K562 (cell line): ENCODE measurements around the gene TNIK. TPM values are rescaled to one million over a fixed set of nuclear protein-coding genes. Genes with fewer than 3 reads are reported as not detected.
A peak's percentile ranks its signal among the peaks of the same experiment; 100 is the strongest.

Source experiments
- ATF7 ChIP-seq: fragments of 450-650 bp; IDR thresholded peaks from 2 replicates; pipeline ENCODE4 v1.7.1; 2014; ENCODE audit warnings: mild to moderate bottlenecking, moderate library complexity
- BACH1 ChIP-seq: fragments of 200-800 bp; sonication (Bioruptor generic); IDR thresholded peaks from 2 replicates; pipeline ENCODE4 v1.6.1; 2016; ENCODE audit warnings: missing genetic modification characterization, missing compliant biosample characterization
- CAMTA2 ChIP-seq: fragments of 250-450 bp; sonication (Bioruptor Pico); conservative IDR thresholded peaks from 2 replicates; pipeline ENCODE4 v1.5.1; 2022
- CBX8 ChIP-seq: fragments of 200-600 bp; sonication (generic); IDR thresholded peaks from 2 replicates; pipeline ENCODE4 v1.6.1; 2012; ENCODE audit warnings: borderline replicate concordance, mixed run types, low read depth, mild to moderate bottlenecking, moderate library complexity, mixed read lengths, low read length, control low read depth, inconsistent platforms; ENCODE audit not compliant: poor library complexity, severe bottlenecking; ENCODE audit errors: extremely low read depth
- ESRRA ChIP-seq: fragments of 450-650 bp; IDR thresholded peaks from 2 replicates; pipeline ENCODE4 v1.6.1; 2014; ENCODE audit warnings: low read depth, mild to moderate bottlenecking, moderate library complexity, borderline replicate concordance
- ETV1 ChIP-seq: fragments of 450-650 bp; conservative IDR thresholded peaks from 2 replicates; pipeline ENCODE4 v1.6.1; 2016; ENCODE audit warnings: missing genetic modification characterization, control low read depth, low read depth, missing compliant biosample characterization
- FOS ChIP-seq: IDR thresholded peaks from 3 replicates; pipeline ENCODE4 v1.6.1; 2011; ENCODE audit not compliant: insufficient read length; ENCODE audit errors: extremely low read depth
- GABPA ChIP-seq: fragments of 200-800 bp; sonication (Bioruptor generic); conservative IDR thresholded peaks from 2 replicates; pipeline ENCODE4 v1.6.1; 2016; ENCODE audit warnings: low read depth, missing genetic modification characterization, missing compliant biosample characterization
- HDAC1 ChIP-seq, 2 experiments: fragments of 450-650 bp; IDR thresholded peaks; 2 replicates each; pipeline ENCODE4 v1.6.1; 2016 to 2017; ENCODE audit warnings: inconsistent platforms in 1 of 2, mild to moderate bottlenecking in 1 of 2, moderate library complexity in 1 of 2
- MEIS2 ChIP-seq: fragments of 450-650 bp; IDR thresholded peaks from 2 replicates; pipeline ENCODE4 v1.6.1; 2014; ENCODE audit warnings: mild to moderate bottlenecking; ENCODE audit not compliant: partially characterized antibody
- NFIX ChIP-seq: fragments of 250-450 bp; sonication (Bioruptor Pico); IDR thresholded peaks from 2 replicates; pipeline ENCODE4 v1.4.0; 2020; ENCODE audit warnings: low read depth, mild to moderate bottlenecking, moderate library complexity
- NFRKB ChIP-seq: fragments of 450-650 bp; IDR thresholded peaks from 2 replicates; pipeline ENCODE4 v1.6.1; 2016; ENCODE audit warnings: low read depth
- PRMT5 ChIP-seq: sonication (generic); formaldehyde crosslinking; IDR thresholded peaks from 2 replicates; pipeline ENCODE4 v1.5.0; 2020; ENCODE audit warnings: missing genetic modification reagents
- RBM15 ChIP-seq: fragments of 200-400 bp; formaldehyde crosslinking; IDR thresholded peaks from 2 replicates; pipeline ENCODE4 v1.6.1; 2018; ENCODE audit warnings: mild to moderate bottlenecking, low read length, moderate library complexity; ENCODE audit not compliant: insufficient read depth
- RUNX1 ChIP-seq: sonication (generic); IDR thresholded peaks from 2 replicates; pipeline ENCODE4 v1.6.1; 2016; ENCODE audit warnings: antibody characterized with exemption, low read depth
- SMC3 ChIP-seq: conservative IDR thresholded peaks from 2 replicates; pipeline ENCODE4 v1.6.1; 2011; ENCODE audit warnings: low read depth, low read length, improper control_type of control experiment; ENCODE audit not compliant: insufficient read depth
- STAT5A ChIP-seq: IDR thresholded peaks from 2 replicates; pipeline ENCODE4 v1.6.1; 2012; ENCODE audit warnings: low read length, inconsistent platforms, borderline replicate concordance
- STAT5B ChIP-seq: fragments of 250-450 bp; sonication (Bioruptor Pico); IDR thresholded peaks from 2 replicates; pipeline ENCODE4 v1.8.0; 2021; ENCODE audit warnings: mild to moderate bottlenecking, inconsistent platforms
- ZNF253 ChIP-seq: fragments of 250-450 bp; sonication (Bioruptor Pico); conservative IDR thresholded peaks from 2 replicates; pipeline ENCODE4 v1.6.1; 2021; ENCODE audit warnings: mild to moderate bottlenecking
- ZNF77 ChIP-seq: fragments of 250-450 bp; sonication (Bioruptor Pico); IDR thresholded peaks from 2 replicates; pipeline ENCODE4 v1.5.0; 2020
- ZSCAN32 ChIP-seq: fragments of 450-650 bp; formaldehyde crosslinking; IDR thresholded peaks from 2 replicates; pipeline ENCODE4 v1.4.0; 2020; ENCODE audit warnings: mild to moderate bottlenecking, moderate library complexity
- polyA plus RNA-seq, 8 experiments: library from polyadenylated mRNA; depleted of rRNA in 4 of 8; stranded (reverse) in 5 of 8; unstranded in 3 of 8; fragments of >200 nt; fragmentation: Nextera tagmentation in 2 of 8; fragmentation: Illumina TruSeq in 1 of 8; extraction: Ambion mirVana in 2 of 8; extraction: Trizol in 1 of 8; gene quantifications; 2 replicates each; pipeline versions ENCODE4 v1.2.1 to v1.2.3, GENCODE V29; 2011 to 2014; ENCODE audit warnings: inconsistent platforms in 1 of 8, missing spikeins in 1 of 8
- total RNA-seq, 7 experiments: library from RNA; depleted of rRNA in 6 of 7; stranded (reverse); fragments of >200 nt in 6 of 7; fragmentation: Illumina TruSeq in 2 of 7; extraction: Trizol in 2 of 7; gene quantifications; 2 replicates each; pipeline versions ENCODE4 v1.2.1 to v1.2.3, GENCODE V29; 2011 to 2021; ENCODE audit warnings: low replicate concordance in 1 of 7
- TF ChIP-seq, protein P1 (sequence below), 2 experiments: fragments of 450-650 bp; IDR thresholded peaks; 2 replicates each; pipeline ENCODE4 v1.6.1; 2018; ENCODE audit warnings: mild to moderate bottlenecking in 2 of 2, low read depth in 1 of 2; ENCODE audit not compliant: partially characterized antibody in 2 of 2
- TF ChIP-seq, protein P2 (sequence below): fragments of 450-650 bp; IDR thresholded peaks from 2 replicates; pipeline ENCODE4 v1.6.1; 2016; ENCODE audit warnings: antibody characterized with exemption
- TF ChIP-seq, protein P3 (sequence below): fragments of 450-650 bp; conservative IDR thresholded peaks from 2 replicates; pipeline ENCODE4 v1.6.1; 2016; ENCODE audit warnings: missing genetic modification characterization, low read depth, mild to moderate bottlenecking, missing compliant biosample characterization, moderate library complexity

TNIK gene
- total and polyA plus RNA-seq, 9 of the 15 experiments (the other 6 are each of a cell fraction or from before 2014, with no cell fraction given): 6.6 to 39.0 (median 24.7) TPM

DNA sequence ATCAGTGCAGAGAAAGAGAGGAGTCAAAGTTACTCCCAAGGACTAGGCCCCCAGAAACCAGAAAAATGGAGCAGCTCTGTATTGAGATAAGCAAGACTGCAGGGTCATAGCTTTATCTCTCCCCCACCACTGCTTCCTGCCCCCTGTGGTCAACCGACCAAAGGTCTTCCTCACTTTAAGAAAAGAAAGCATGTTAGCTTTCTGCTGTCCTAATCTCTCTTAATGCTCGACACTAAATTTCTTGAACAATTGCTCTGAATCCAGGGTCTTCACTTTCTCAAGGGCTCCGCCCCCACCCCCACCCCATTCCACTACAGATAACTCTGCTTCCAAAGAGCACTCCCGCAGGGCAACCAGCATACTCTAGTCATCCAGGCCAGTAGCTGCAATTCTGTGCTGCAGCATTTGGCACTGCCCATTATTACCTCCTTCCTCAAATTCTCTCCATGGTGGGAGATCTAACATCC is 31.9 kb downstream of the TNIK start (continued):
- TF ChIP-seq, protein P1, sequence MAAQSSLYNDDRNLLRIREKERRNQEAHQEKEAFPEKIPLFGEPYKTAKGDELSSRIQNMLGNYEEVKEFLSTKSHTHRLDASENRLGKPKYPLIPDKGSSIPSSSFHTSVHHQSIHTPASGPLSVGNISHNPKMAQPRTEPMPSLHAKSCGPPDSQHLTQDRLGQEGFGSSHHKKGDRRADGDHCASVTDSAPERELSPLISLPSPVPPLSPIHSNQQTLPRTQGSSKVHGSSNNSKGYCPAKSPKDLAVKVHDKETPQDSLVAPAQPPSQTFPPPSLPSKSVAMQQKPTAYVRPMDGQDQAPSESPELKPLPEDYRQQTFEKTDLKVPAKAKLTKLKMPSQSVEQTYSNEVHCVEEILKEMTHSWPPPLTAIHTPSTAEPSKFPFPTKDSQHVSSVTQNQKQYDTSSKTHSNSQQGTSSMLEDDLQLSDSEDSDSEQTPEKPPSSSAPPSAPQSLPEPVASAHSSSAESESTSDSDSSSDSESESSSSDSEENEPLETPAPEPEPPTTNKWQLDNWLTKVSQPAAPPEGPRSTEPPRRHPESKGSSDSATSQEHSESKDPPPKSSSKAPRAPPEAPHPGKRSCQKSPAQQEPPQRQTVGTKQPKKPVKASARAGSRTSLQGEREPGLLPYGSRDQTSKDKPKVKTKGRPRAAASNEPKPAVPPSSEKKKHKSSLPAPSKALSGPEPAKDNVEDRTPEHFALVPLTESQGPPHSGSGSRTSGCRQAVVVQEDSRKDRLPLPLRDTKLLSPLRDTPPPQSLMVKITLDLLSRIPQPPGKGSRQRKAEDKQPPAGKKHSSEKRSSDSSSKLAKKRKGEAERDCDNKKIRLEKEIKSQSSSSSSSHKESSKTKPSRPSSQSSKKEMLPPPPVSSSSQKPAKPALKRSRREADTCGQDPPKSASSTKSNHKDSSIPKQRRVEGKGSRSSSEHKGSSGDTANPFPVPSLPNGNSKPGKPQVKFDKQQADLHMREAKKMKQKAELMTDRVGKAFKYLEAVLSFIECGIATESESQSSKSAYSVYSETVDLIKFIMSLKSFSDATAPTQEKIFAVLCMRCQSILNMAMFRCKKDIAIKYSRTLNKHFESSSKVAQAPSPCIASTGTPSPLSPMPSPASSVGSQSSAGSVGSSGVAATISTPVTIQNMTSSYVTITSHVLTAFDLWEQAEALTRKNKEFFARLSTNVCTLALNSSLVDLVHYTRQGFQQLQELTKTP (IDR thresholded peaks at IDR 0.05; ENCODE audit: low read depth in 1 of 2, partially characterized antibody in 2 of 2): peak in 1 of 2 experiments; percentile 55
- TF ChIP-seq NFIX (no peak), RBM15 (no peak), ESRRA (peak; percentile 94; the same call in 1 of the 2 replicates), PRMT5 (no peak), STAT5A (peak; percentile 72), GABPA (tag) (peak; percentile 54; the same call in 1 of the 2 replicates), ZNF253 (CRISPR knock-in tag) (no peak), FOS (no peak), ATF7 (peak; percentile 60), MEIS2 (no peak), ETV1 (peak; percentile 95), NFRKB (no peak), ZSCAN32 (no peak), HDAC1 (IDR thresholded peaks at IDR 0.05) (peak in 1 of 2 experiments; percentile 68; a peak in 2 of 4 replicates), RUNX1 (0 out of 2 replicates have a peak, but pooled peaks have one; percentile 46), SMC3 (0 out of 2 replicates have a peak, but pooled peaks have one; percentile 20), CAMTA2 (CRISPR knock-in tag) (no peak), ZNF77 (CRISPR knock-in tag) (no peak), BACH1 (no peak), STAT5B (CRISPR knock-in tag) (no peak), CBX8 (no peak)
- TF ChIP-seq, protein P2, sequence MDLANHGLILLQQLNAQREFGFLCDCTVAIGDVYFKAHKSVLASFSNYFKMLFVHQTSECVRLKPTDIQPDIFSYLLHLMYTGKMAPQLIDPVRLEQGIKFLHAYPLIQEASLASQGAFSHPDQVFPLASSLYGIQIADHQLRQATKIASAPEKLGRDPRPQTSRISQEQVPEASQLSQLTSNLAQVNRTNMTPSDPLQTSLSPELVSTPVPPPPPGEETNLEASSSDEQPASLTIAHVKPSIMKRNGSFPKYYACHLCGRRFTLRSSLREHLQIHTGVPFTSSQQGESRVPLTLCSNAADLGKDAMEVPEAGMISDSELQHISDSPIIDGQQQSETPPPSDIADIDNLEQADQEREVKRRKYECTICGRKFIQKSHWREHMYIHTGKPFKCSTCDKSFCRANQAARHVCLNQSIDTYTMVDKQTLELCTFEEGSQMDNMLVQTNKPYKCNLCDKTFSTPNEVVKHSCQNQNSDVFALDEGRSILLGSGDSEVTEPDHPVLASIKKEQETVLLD: peak; percentile 72; the same call in 1 of the 2 replicates
- TF ChIP-seq, protein P3, sequence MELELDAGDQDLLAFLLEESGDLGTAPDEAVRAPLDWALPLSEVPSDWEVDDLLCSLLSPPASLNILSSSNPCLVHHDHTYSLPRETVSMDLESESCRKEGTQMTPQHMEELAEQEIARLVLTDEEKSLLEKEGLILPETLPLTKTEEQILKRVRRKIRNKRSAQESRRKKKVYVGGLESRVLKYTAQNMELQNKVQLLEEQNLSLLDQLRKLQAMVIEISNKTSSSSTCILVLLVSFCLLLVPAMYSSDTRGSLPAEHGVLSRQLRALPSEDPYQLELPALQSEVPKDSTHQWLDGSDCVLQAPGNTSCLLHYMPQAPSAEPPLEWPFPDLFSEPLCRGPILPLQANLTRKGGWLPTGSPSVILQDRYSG (tag): no peak
